ENCODE measurements around the gene CDC73. TPM values are rescaled to one million over a fixed set of nuclear protein-coding genes. Genes with fewer than 3 reads are reported as not detected.
A peak's percentile ranks its signal among the peaks of the same experiment; 100 is the strongest.

Gene CDC73
- total RNA-seq, 1 experiment from 2014 or later: 78.2 TPM

DNA sequence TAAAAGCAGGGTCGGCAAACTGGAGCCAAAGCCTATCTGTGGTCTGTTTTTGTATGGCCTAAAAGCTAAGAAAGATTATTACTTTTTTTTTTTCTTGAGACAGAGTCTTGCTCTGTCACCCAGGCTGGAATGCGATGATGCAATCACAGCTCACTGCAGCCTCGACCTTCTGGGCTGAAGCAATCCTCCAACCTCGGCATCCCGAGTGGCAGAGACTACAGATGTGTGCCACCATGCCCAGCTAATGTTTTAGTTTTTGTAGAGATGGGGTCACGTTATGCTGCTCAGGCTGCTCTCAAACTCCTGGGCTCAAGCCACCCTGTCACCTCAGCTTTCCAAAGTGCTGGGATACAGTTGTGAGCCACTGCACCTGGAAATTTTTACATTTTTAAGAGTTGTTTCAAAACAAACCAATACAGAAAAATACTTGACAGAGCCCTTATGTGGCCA lies 10.2 kb upstream of the CDC73 start:
- CTCF ChIA-PET: interaction anchor here (0.7 kb wide), 1 partner anchor 72 kb away, joined by 5 read pairs; no protein-coding TSS in a partner anchor

DNA sequence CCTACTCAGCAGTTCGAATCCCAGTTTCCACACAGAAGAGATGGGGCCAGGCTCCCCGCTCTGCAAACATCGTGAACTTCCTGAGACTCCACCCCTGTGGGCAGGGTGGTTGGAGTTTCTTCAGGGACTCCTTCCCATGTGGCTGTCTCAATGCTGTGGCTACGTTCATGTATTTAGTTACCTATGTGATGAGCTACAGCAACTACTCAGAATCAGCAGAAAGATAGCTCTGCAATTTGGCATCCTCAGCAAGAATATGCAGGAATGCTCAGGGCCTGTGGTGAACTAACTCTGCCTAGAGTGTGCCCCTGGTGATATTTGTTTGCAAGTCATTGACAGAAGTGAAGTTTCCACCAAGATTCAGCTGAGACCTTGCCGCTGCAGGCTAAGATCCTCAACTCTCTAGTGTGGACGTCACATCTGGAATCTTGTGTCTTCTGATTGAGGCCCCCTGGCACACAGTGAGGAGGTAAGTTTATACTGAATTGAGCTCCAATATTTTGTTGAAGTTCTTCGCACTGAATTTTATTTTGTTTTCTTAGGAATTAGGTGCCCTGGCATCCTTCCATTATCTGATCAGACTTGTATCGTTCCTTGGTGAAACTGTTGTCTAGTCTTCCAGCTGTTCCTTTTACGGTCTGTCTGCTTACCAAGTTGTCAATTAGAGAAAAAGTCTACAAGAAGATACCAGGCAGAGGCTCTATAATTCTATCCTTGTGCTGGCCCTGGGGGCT lies 8.4 kb upstream of the CDC73 start:
- TF ChIP-seq POLR2AphosphoS5 (IDR thresholded peaks at IDR 0.05; ENCODE audit: low read depth, low read length) (no peak), TCF7L2 (IDR thresholded peaks at IDR 0.05; ENCODE audit: low read depth, low read length) (no peak), SIN3A (IDR thresholded peaks at IDR 0.05; ENCODE audit: borderline replicate concordance, insufficient read depth, low read depth, low read length) (no peak), CTCF (IDR thresholded peaks at IDR 0.05) (no peak)
- TF ChIP-seq, protein P1, sequence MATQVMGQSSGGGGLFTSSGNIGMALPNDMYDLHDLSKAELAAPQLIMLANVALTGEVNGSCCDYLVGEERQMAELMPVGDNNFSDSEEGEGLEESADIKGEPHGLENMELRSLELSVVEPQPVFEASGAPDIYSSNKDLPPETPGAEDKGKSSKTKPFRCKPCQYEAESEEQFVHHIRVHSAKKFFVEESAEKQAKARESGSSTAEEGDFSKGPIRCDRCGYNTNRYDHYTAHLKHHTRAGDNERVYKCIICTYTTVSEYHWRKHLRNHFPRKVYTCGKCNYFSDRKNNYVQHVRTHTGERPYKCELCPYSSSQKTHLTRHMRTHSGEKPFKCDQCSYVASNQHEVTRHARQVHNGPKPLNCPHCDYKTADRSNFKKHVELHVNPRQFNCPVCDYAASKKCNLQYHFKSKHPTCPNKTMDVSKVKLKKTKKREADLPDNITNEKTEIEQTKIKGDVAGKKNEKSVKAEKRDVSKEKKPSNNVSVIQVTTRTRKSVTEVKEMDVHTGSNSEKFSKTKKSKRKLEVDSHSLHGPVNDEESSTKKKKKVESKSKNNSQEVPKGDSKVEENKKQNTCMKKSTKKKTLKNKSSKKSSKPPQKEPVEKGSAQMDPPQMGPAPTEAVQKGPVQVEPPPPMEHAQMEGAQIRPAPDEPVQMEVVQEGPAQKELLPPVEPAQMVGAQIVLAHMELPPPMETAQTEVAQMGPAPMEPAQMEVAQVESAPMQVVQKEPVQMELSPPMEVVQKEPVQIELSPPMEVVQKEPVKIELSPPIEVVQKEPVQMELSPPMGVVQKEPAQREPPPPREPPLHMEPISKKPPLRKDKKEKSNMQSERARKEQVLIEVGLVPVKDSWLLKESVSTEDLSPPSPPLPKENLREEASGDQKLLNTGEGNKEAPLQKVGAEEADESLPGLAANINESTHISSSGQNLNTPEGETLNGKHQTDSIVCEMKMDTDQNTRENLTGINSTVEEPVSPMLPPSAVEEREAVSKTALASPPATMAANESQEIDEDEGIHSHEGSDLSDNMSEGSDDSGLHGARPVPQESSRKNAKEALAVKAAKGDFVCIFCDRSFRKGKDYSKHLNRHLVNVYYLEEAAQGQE (IDR thresholded peaks at IDR 0.05; ENCODE audit: insufficient read depth in 1 of 2, low read depth in 2 of 2, low read length in 1 of 2): no peak
- POLR2A ChIA-PET: no interaction called here
- Histone ChIP-seq H3K36me3 (ENCODE audit: control insufficient read depth, insufficient read depth, low read length) (no peaks in the 10 kb centered on the region), H3K9me3 (ENCODE audit: control insufficient read depth, insufficient read depth, low read depth, low read length) (no peaks in the 10 kb centered on the region), H3K27ac (ENCODE audit: low read length) (peak overlapping the region; percentile 87), H3K4me1 (ENCODE audit: control insufficient read depth, insufficient read depth, low read length) (peaks cover 38% of the 10 kb centered on the region), H3K4me3 (ENCODE audit: low read depth in 2 of 2, low read length in 2 of 2) (peak overlapping the region; percentile 30 to 54), H3K27me3 (ENCODE audit: control insufficient read depth, insufficient read depth, low read length) (no peaks in the 10 kb centered on the region)
- intact Hi-C loops (cut with micrococcal nuclease; ENCODE audit: unreplicated experiment): no loop called here
- CTCF ChIA-PET: no interaction called here
- BruUV-seq (replicated peaks): TSS peak; percentile 70
- peak; percentile 75 for ATAC-seq
- in situ Hi-C loops (cut with HindIII; ENCODE audit: low pct_unique_long_range_greater_than_20kb, low sequenced_read_pairs): no loop called here
- no peak for DNase-seq (ENCODE audit: low read depth, low spot score)

More for the DNA sequence above, 10.2 kb upstream of the CDC73 start:
- Histone ChIP-seq H3K9me3 (ENCODE audit: control insufficient read depth, insufficient read depth, low read depth, low read length) (no peaks in the 10 kb centered on the region), H3K27me3 (ENCODE audit: control insufficient read depth, insufficient read depth, low read length) (no peaks in the 10 kb centered on the region), H3K4me1 (ENCODE audit: control insufficient read depth, insufficient read depth, low read length) (peaks cover 38% of the 10 kb centered on the region), H3K27ac (ENCODE audit: low read length) (peak overlapping the region; percentile 87), H3K36me3 (ENCODE audit: control insufficient read depth, insufficient read depth, low read length) (no peaks in the 10 kb centered on the region), H3K4me3 (ENCODE audit: low read depth in 2 of 2, low read length in 2 of 2) (peak overlapping the region in 1 of 2 experiments; percentile 29; a peak in 2 of 4 replicates)
- intact Hi-C loops (cut with micrococcal nuclease; ENCODE audit: unreplicated experiment): no loop called here
- POLR2A ChIA-PET: no interaction called here
- BruUV-seq (replicated peaks): no TSS peak
- ATAC-seq (peak; percentile 55; the same call in 1 of the 2 replicates), DNase-seq (ENCODE audit: low read depth, low spot score) (peak; percentile 27)
- TF ChIP-seq POLR2AphosphoS5 (IDR thresholded peaks at IDR 0.05; ENCODE audit: low read depth, low read length): no peak
- TF ChIP-seq SIN3A (IDR thresholded peaks at IDR 0.05; ENCODE audit: borderline replicate concordance, insufficient read depth, low read depth, low read length): no peak
- in situ Hi-C loops (cut with HindIII; ENCODE audit: low pct_unique_long_range_greater_than_20kb, low sequenced_read_pairs): no loop called here

DNA sequence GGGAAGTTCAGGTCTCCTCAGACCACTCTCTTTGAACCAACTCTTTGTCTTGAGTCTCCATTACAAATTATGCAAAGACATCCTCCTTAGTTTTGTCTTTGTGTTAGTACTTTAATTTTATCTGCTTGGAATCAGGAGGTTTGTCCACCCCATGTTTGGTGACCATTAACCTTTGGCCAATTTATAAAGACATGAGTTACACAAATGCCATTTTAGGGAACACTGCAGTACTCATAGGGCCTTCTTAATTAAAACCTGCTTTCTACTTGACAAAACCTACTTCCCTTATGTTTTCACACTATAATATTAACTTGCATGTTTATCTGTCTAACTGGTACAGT lies 7.9 kb upstream of the CDC73 start:
- Histone ChIP-seq H3K27me3 (ENCODE audit: control insufficient read depth, insufficient read depth, low read length) (no peaks in the 10 kb centered on the region), H3K36me3 (ENCODE audit: control insufficient read depth, insufficient read depth, low read length) (no peaks in the 10 kb centered on the region), H3K4me1 (ENCODE audit: control insufficient read depth, insufficient read depth, low read length) (peaks cover 38% of the 10 kb centered on the region), H3K4me3 (ENCODE audit: low read depth in 2 of 2, low read length in 2 of 2) (peak overlapping the region; percentile 30 to 54), H3K9me3 (ENCODE audit: control insufficient read depth, insufficient read depth, low read depth, low read length) (no peaks in the 10 kb centered on the region), H3K27ac (ENCODE audit: low read length) (peak overlapping the region; percentile 87)
- BruUV-seq (replicated peaks): no TSS peak
- no peak for TF ChIP-seq TCF7L2 (IDR thresholded peaks at IDR 0.05; ENCODE audit: low read depth, low read length)
- TF ChIP-seq SIN3A (IDR thresholded peaks at IDR 0.05; ENCODE audit: borderline replicate concordance, insufficient read depth, low read depth, low read length): no peak
- no peak for TF ChIP-seq POLR2AphosphoS5 (IDR thresholded peaks at IDR 0.05; ENCODE audit: low read depth, low read length)
- TF ChIP-seq, protein P1 (IDR thresholded peaks at IDR 0.05; ENCODE audit: insufficient read depth in 1 of 2, low read depth in 2 of 2, low read length in 1 of 2): no peak
- no peak for TF ChIP-seq CTCF (IDR thresholded peaks at IDR 0.05)
- ChIA-PET CTCF (no interaction called here), POLR2A (no interaction called here)
- DNase-seq (ENCODE audit: low read depth, low spot score) (no peak), ATAC-seq (no peak)
- in situ Hi-C loops (cut with HindIII; ENCODE audit: low pct_unique_long_range_greater_than_20kb, low sequenced_read_pairs) (no loop called here), intact Hi-C loops (cut with micrococcal nuclease; ENCODE audit: unreplicated experiment) (no loop called here)
